ENCODE data around the gene HTR1D.
"Not testable (repeated sequence)": the region's sequence is repeated elsewhere in the genome, so short reads cannot be mapped to it uniquely, and the experiment has no call there.

The HTR1D gene, protein sequence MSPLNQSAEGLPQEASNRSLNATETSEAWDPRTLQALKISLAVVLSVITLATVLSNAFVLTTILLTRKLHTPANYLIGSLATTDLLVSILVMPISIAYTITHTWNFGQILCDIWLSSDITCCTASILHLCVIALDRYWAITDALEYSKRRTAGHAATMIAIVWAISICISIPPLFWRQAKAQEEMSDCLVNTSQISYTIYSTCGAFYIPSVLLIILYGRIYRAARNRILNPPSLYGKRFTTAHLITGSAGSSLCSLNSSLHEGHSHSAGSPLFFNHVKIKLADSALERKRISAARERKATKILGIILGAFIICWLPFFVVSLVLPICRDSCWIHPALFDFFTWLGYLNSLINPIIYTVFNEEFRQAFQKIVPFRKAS

GRCh38 chr1:23217421-23218115, at the start of gene HTR1D:
HTR1D (minus strand) TSS chr1:23217502; CDS start chr1:23194219, 23,283 bp downstream.
- DNase-seq (ENCODE audit: low read depth): no peak

GRCh38 chr1:23263380-23263887, 46.1 kb upstream of the HTR1D start:
- no peak for DNase-seq (ENCODE audit: low read depth)

DNA sequence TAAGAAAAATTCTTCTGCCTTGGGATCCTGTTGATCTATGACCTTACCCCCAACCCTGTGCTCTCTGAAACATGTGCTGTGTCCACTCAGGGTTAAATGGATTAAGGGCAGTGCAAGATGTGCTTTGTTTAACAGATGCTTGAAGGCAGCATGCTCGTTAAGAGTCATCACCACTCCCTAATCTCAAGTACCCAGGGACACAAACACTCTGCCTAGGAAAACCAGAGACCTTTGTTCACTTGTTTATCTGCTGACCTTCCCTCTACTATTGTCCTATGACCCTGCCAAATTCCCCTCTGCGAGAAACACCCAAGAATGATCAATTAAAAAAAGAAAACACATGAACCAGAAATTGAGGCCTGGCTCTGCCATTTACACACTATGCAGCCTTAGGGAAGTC, 40.8 kb upstream of the HTR1D start:
- not testable (repeated sequence) for DNase-seq (ENCODE audit: low read depth)

DNA sequence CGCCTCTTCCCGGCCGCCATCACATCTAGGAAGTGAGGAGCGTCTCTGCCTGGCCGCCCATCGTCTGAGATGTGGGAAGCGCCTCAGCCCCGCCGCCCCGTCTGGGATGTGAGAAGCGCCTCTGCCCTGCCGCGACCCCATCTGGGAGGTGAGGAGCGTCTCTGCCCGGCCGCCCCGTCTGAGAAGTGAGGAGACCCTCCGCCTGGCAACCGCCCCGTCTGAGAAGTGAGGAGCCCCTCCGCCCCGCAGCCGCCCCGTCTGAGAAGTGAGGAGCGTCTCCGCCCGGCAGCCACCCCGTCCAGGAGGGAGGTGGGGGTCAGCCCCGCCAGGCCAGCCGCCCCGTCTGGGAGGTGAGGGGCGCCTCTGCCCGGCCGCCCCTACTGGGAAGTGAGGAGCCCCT, 40.1 kb upstream of the HTR1D start:
- DNase-seq (ENCODE audit: low read depth): not testable (repeated sequence)

GRCh38 chr1:23254584-23254983, 37.3 kb upstream of the HTR1D start:
- DNase-seq (ENCODE audit: low read depth): no peak

DNA sequence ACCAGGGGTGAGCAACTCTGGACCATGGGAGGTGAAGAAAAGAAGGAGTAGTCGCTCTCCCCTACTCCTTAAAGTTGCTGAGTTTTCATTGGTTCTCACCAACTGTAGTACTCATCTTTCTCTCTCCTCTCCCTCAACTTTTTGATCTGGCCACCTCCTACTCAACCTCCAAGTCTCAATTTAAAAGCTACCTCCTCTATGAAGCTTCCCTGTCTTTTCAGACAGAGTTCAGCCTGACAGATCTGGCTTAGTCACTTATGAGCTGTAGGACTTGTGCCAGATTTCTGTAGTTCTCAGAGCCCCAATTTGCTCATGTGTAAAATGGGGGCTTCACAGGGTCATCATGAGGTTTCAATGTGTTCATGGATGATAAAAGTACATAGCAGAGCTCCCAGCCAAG, 34.5 kb upstream of the HTR1D start:
- DNase-seq (ENCODE audit: low read depth): no peak

- no peak for DNase-seq (ENCODE audit: low read depth)
Measured at GRCh38 chr1:23249787-23250454, 32.6 kb upstream of the HTR1D start.

- no peak for DNase-seq (ENCODE audit: low read depth)
Measured at GRCh38 chr1:23247276-23247675, 30.0 kb upstream of the HTR1D start.

- DNase-seq (ENCODE audit: low read depth): no peak
Measured at GRCh38 chr1:23246274-23246673, 29.0 kb upstream of the HTR1D start.

GRCh38 chr1:23244256-23244761, 27.0 kb upstream of the HTR1D start:
- no peak for DNase-seq (ENCODE audit: low read depth)

DNA sequence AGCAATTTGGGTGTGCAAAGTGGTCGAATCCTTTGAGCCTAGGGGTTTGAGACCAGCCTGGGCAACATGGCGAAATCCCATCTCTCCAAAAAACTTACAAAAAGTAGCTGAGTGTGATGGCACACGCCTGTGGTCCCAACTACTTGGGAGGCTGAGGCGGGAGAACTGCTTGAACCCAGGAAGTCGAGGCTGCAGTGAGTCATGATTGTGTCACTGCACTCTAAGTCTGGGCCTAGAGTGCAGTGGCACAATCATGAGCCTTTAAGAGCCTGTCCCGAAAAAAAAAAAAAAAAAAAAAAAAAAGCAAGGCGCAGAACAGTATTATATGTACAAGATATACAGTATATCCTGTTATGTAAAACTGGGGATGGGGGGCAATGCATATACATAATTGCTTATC, 25.1 kb upstream of the HTR1D start:
- no peak for DNase-seq (ENCODE audit: low read depth)

GRCh38 chr1:23239638-23240295, 22.5 kb upstream of the HTR1D start:
- DNase-seq (ENCODE audit: low read depth): no peak

- DNase-seq (ENCODE audit: low read depth): no peak
Measured at GRCh38 chr1:23238565-23238964, 21.3 kb upstream of the HTR1D start.

GRCh38 chr1:23237508-23237907, 20.2 kb upstream of the HTR1D start:
- no peak for DNase-seq (ENCODE audit: low read depth)

- no peak for DNase-seq (ENCODE audit: low read depth)
Measured at GRCh38 chr1:23227806-23228205, 10.5 kb upstream of the HTR1D start.

DNA sequence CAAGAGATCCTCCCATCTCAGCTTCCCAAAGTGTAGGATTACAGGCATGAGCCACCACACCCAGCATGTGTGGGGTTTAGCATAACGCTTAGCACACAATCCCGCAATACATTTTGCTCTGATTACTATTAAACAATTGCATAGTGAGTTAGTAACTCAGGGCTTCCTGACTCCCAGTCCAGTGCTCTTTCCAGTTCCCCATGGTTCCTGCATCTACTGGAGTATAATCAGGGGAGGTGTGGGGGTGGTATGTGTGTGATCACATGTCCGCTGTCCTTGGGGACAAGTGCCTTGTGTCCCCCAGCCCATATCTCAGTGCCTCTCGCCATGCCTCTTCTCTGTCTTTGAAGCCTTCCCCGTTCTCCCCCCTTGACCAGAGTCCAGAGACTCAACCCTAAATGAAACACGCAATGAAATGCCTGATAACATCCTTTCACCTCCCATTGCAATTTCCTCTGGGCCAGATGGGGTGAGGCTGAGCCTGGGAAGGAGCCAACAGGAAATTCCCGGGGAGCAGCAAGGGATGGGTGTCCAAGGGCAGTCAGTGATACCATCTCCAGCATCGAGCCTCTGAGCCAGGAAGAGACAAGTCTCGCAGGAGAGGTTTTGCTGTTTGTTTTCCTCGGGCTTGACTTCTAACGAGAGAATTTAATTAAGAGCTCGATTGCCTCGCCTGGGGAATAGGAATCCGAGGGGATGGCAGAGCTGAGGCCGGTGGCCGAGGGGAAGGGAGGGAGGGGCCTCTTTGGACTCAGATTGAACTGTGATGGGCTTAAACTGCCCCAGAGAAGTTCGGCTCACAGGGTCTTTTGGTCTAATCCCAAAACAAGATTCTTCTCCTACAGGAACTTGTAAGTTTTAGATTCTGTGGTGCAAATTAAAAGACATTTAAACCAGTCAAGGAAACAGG, 7.7 kb upstream of the HTR1D start:
- DNase-seq (ENCODE audit: low read depth): no peak

GRCh38 chr1:23223963-23224362, 6.7 kb upstream of the HTR1D start:
- DNase-seq (ENCODE audit: low read depth): not testable (repeated sequence)

DNA sequence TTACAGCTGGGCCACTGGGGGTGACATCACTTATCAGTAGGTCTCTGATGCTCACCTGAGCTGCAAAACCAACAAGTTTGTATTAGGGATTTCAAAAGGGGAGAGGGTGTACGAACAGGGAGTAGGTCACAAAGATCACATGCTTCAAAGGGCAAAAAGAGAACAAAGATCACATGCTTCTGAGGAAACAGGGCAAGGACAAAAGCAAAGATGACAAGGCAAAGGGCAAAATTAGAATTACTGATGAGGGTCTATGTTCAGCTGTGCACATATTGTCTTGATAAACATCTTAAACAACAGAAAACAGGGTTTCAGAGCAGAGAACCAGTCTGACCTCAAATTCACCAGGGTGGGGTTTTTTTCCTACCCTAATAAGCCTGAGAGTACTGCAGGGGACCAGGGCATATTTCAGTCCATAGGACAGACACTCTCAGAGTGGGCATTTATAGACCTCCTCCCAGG, 6.2 kb upstream of the HTR1D start:
- not testable (repeated sequence) for DNase-seq (ENCODE audit: low read depth)

DNA sequence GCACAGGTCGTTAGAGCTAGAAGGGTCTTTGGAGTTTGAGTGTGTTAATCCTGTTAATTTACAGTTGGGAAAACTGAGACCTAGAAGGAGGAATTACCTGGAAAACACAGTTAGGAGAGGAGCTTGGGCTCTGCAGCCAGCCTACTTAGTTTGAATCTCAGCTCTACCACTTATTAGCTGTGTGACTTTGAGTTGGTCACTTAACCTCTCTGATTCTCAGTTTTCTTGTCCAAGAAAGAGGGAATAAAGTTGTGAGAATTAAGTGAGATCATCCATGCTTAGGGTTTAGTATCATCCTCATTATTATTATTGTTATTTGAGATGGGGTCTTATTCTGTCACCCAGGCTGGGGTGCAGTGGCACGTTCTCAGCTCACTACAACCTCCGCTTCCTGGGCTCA, 5.4 kb upstream of the HTR1D start:
- no peak for DNase-seq (ENCODE audit: low read depth)

DNA sequence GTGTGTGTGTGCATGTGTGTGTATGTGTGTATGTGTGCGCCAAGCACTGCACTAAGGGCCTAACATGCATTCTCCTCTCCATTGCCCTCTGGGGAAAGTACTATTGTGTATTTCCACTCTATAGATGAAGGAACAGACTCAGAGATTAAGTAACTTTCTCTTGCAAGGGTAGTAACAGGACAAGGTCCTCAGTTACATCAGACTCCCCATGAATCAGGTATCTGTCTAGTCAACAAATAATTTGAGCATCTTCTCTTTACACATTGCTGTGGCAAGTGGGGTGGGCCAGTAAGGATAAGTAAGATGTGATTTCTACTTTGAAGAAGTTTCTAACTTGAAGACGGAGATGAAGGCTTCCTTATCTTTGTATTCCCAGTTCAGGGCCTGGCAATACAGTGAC, 5.0 kb upstream of the HTR1D start:
- DNase-seq (ENCODE audit: low read depth): no peak

- DNase-seq (ENCODE audit: low read depth): no peak
Measured at GRCh38 chr1:23221107-23221506, 3.8 kb upstream of the HTR1D start.

Measured in activated T-cell treated with anti-CD3 and anti-CD28 coated beads for 24 hours (primary cell).